ENCODE results near the gene DNAJB8. TPM values are rescaled to one million over a fixed set of nuclear protein-coding genes. Genes with fewer than 3 reads are reported as not detected.

The DNAJB8 gene
- polyA plus RNA-seq, 2 of the 4 experiments (the other 2 are of a cell fraction) = not detected

- POLR2A ChIA-PET = no interaction called here
- CTCF ChIA-PET = interaction anchor here (0.6 to 5.4 kb wide), 7 partner anchors 9 to 326 kb away, joined by 3 to 57 read pairs (median 3); no protein-coding TSS in a partner anchor
- DNase-seq (ENCODE audit: low read depth in 1 of 2, low spot score in 1 of 2) (no peak), FAIRE-seq (no peak), ATAC-seq (no peak)
- Histone ChIP-seq H3K9me3 (no peaks in the 10 kb centered on the region), H3K4me1 (no peaks in the 10 kb centered on the region), H3K27ac (no peak overlapping the region), H3K4me2 (no peak overlapping the region), H3K4me3 (no peak overlapping the region)
- WGBS (ENCODE audit: missing lambda C conversion rate) = 82% methylated on average over 10 of the region's 15 CpGs
- TF ChIP-seq PBX3 (IDR thresholded peaks at IDR 0.05) (no peak), ZFP36 (IDR thresholded peaks at IDR 0.05; ENCODE audit: borderline replicate concordance, partially characterized antibody) (no peak), KDM5A (IDR thresholded peaks at IDR 0.05) (no peak), FOSB (CRISPR knock-in tag; IDR thresholded peaks at IDR 0.05) (no peak), ESRRA (IDR thresholded peaks at IDR 0.05; ENCODE audit: borderline replicate concordance, low read length) (no peak), RAD21 (conservative IDR thresholded peaks at IDR 0.05 in 1 of 2, IDR thresholded peaks at IDR 0.05 in 1 of 2) (no peak), MAZ (IDR thresholded peaks at IDR 0.05; ENCODE audit: borderline replicate concordance, low read depth, low read length) (no peak), HOXB13 (CRISPR knock-in tag; IDR thresholded peaks at IDR 0.05; ENCODE audit: low read depth) (no peak), REST (IDR thresholded peaks at IDR 0.05) (no peak), MYC (IDR thresholded peaks at IDR 0.05; ENCODE audit: borderline replicate concordance, low read length) (no peak), NR3C1 (IDR thresholded peaks at IDR 0.05) (no peak), PHF8 (IDR thresholded peaks at IDR 0.05; ENCODE audit: borderline replicate concordance, low read depth) (no peak), SMC3 (IDR thresholded peaks at IDR 0.05) (no peak), FOSL2 (IDR thresholded peaks at IDR 0.05) (no peak), FOSL2 (CRISPR knock-in tag; IDR thresholded peaks at IDR 0.05) (no peak), EHMT2 (IDR thresholded peaks at IDR 0.05; ENCODE audit: low read depth) (no peak)
- TF ChIP-seq, protein P1, sequence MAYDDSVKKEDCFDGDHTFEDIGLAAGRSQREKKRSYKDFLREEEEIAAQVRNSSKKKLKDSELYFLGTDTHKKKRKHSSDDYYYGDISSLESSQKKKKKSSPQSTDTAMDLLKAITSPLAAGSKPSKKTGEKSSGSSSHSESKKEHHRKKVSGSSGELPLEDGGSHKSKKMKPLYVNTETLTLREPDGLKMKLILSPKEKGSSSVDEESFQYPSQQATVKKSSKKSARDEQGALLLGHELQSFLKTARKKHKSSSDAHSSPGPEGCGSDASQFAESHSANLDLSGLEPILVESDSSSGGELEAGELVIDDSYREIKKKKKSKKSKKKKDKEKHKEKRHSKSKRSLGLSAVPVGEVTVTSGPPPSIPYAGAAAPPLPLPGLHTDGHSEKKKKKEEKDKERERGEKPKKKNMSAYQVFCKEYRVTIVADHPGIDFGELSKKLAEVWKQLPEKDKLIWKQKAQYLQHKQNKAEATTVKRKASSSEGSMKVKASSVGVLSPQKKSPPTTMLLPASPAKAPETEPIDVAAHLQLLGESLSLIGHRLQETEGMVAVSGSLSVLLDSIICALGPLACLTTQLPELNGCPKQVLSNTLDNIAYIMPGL (CRISPR knock-in tag; IDR thresholded peaks at IDR 0.05; ENCODE audit: borderline replicate concordance) = no peak
- TF ChIP-seq, protein P2, sequence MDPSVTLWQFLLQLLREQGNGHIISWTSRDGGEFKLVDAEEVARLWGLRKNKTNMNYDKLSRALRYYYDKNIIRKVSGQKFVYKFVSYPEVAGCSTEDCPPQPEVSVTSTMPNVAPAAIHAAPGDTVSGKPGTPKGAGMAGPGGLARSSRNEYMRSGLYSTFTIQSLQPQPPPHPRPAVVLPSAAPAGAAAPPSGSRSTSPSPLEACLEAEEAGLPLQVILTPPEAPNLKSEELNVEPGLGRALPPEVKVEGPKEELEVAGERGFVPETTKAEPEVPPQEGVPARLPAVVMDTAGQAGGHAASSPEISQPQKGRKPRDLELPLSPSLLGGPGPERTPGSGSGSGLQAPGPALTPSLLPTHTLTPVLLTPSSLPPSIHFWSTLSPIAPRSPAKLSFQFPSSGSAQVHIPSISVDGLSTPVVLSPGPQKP (IDR thresholded peaks at IDR 0.05; ENCODE audit: low read depth, low read length) = no peak
These were observed 32.3 kb upstream of the DNAJB8 start for GRCh38 chr3:128498901-128499530.

Data from A549 (cell line).